Neural cell (in vitro differentiated cells): ENCODE data around the gene KLHL6. TPM values are rescaled to one million over a fixed set of nuclear protein-coding genes. Genes with fewer than 3 reads are reported as not detected.

Source experiments
- H2AFZ ChIP-seq: fragments of 200-600, 300-800 bp; sonication (generic), shearing (Covaris generic); 2 replicates; pipeline ENCODE4 v1.6.0; 2014; ENCODE audit warnings: low read depth, mild to moderate bottlenecking, antibody characterized with exemption, low read length, moderate library complexity
- H3F3A ChIP-seq: fragments of 200-600 bp; shearing (Covaris generic); 2 replicates; pipeline ENCODE4 v1.6.1; 2016; ENCODE audit warnings: mild to moderate bottlenecking, moderate library complexity, mixed read lengths, antibody characterized with exemption, low read length; ENCODE audit not compliant: insufficient read depth, poor library complexity, severe bottlenecking
- H3K27ac ChIP-seq: fragments of 200-600, 300-800 bp; sonication (generic), shearing (Covaris generic); 2 replicates; pipeline ENCODE4 v1.5.1; 2014; ENCODE audit warnings: mild to moderate bottlenecking, low read length, moderate library complexity
- H3K27me3 ChIP-seq: fragments of 300-800, 200-600 bp; sonication (generic), shearing (Covaris generic); 2 replicates; pipeline ENCODE4 v1.6.0; 2014; ENCODE audit warnings: mild to moderate bottlenecking, low read depth, low read length, moderate library complexity; ENCODE audit not compliant: insufficient read depth
- H3K36me3 ChIP-seq: fragments of 300-800, 200-600 bp; sonication (generic), shearing (Covaris generic); 2 replicates; pipeline ENCODE4 v1.5.1; 2014; ENCODE audit warnings: mild to moderate bottlenecking, antibody characterized with exemption, low read length, moderate library complexity; ENCODE audit not compliant: insufficient read depth
- H3K4me2 ChIP-seq: fragments of 300-800, 200-600 bp; sonication (generic), shearing (Covaris generic); 2 replicates; pipeline ENCODE4 v1.6.0; 2014; ENCODE audit warnings: mild to moderate bottlenecking, low read length
- H3K4me3 ChIP-seq: fragments of 300-800, 200-600 bp; sonication (generic), shearing (Covaris generic); 2 replicates; pipeline ENCODE4 v1.5.1; 2014; ENCODE audit warnings: mild to moderate bottlenecking, low read length, moderate library complexity
- H3K79me2 ChIP-seq: fragments of 200-600 bp; shearing (Covaris generic); replicated peaks from 2 replicates; pipeline ENCODE4 v1.6.0; 2014; ENCODE audit warnings: mild to moderate bottlenecking, low read length, moderate library complexity; ENCODE audit not compliant: insufficient read depth
- H3K9ac ChIP-seq: fragments of 300-800, 200-600 bp; sonication (generic), shearing (Covaris generic); 2 replicates; pipeline ENCODE4 v1.6.1; 2016; ENCODE audit warnings: mild to moderate bottlenecking, low read length, mixed read lengths
- H3K9me2 ChIP-seq: fragments of 200-600 bp; shearing (Covaris generic); 2 replicates; pipeline ENCODE4 v1.6.1; 2016; ENCODE audit warnings: mild to moderate bottlenecking, low read length, mixed read lengths; ENCODE audit not compliant: insufficient read depth
- H3K9me3 ChIP-seq: fragments of 200-600, 300-800 bp; sonication (generic), shearing (Covaris generic); 2 replicates; pipeline ENCODE4 v1.6.1; 2016; ENCODE audit warnings: mild to moderate bottlenecking, mixed run types, low read length, moderate library complexity, mixed read lengths
- H4K20me1 ChIP-seq: fragments of 200-600 bp; shearing (Covaris generic); 2 replicates; pipeline ENCODE4 v1.6.1; 2016; ENCODE audit warnings: mild to moderate bottlenecking, mixed run types; ENCODE audit not compliant: insufficient read depth
- EP300 ChIP-seq: fragments of 450-650 bp; conservative IDR thresholded peaks from 2 replicates; pipeline ENCODE4 v1.6.1; 2014; ENCODE audit warnings: antibody characterized with exemption, mild to moderate bottlenecking, moderate library complexity; ENCODE audit not compliant: poor library complexity, severe bottlenecking
- EZH2 ChIP-seq: fragments of 200-600, 300-800 bp; shearing (Covaris generic), sonication (generic); IDR thresholded peaks from 2 replicates; pipeline ENCODE4 v1.6.1; 2014; ENCODE audit warnings: antibody characterized with exemption, low read length, borderline replicate concordance, mild to moderate bottlenecking; ENCODE audit not compliant: insufficient read depth, poor library complexity, severe bottlenecking
- MXI1 ChIP-seq: fragments of 450-650 bp; conservative IDR thresholded peaks from 2 replicates; pipeline ENCODE4 v1.6.1; 2014; ENCODE audit warnings: antibody characterized with exemption, mild to moderate bottlenecking; ENCODE audit not compliant: poor library complexity, severe bottlenecking
- POLR2AphosphoS5 ChIP-seq: IDR thresholded peaks from 2 replicates; pipeline ENCODE4 v1.6.1; 2012
- RAD21 ChIP-seq: fragments of 450-650 bp; conservative IDR thresholded peaks from 2 replicates; pipeline ENCODE4 v1.6.1; 2014; ENCODE audit warnings: antibody characterized with exemption, mild to moderate bottlenecking, moderate library complexity
- REST ChIP-seq: IDR thresholded peaks from 2 replicates; pipeline ENCODE4 v1.6.1; 2012; ENCODE audit warnings: borderline replicate concordance
- SMC3 ChIP-seq: fragments of 450-650 bp; conservative IDR thresholded peaks from 2 replicates; pipeline ENCODE4 v1.6.1; 2014; ENCODE audit warnings: antibody characterized with exemption, mild to moderate bottlenecking, moderate library complexity; ENCODE audit not compliant: poor library complexity
- TAF1 ChIP-seq: IDR thresholded peaks from 2 replicates; pipeline ENCODE4 v1.6.1; 2012; ENCODE audit warnings: low read depth
- polyA plus RNA-seq: library from polyadenylated mRNA; depleted of rRNA; stranded (reverse); fragments of >200 nt; gene quantifications from 2 replicates; pipeline ENCODE4 v1.2.3, GENCODE V29; 2014
- TF ChIP-seq, protein P1 (sequence below): fragments of 450-650 bp; IDR thresholded peaks from 2 replicates; pipeline ENCODE4 v1.5.1; 2014; ENCODE audit warnings: antibody characterized with exemption, mild to moderate bottlenecking, moderate library complexity; ENCODE audit not compliant: poor library complexity, severe bottlenecking

KLHL6 gene
- polyA plus RNA-seq, 1 donor from 2014 or later, result not detected

DNA sequence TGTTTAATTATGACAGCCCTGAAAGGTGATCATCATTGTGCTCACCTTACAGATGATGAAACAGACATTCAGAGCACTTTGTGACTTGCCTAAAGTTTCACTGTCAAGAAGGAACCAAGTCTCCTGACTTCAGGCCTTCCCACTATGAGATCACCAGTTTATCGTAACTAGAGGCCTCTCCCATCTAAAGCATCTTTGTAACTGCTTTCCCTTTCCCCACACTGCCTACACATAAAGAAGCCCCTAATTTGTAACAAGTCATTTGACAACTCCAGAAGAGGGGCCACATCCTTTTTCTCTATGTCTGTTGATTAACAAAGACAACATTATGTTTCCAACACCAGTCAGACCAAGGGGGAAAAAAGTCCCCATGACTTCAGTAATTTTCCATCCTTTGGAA lies 1.1 kb downstream of the KLHL6 start:
- no peaks in the 10 kb centered on the region for H4K20me1 ChIP-seq
- no peak overlapping the region for H2AFZ ChIP-seq
- H3K79me2 ChIP-seq, result no peaks in the 10 kb centered on the region
- H3K4me2 ChIP-seq, result no peak overlapping the region
- H3F3A ChIP-seq, result no peaks in the 10 kb centered on the region
- H3K9me3 ChIP-seq, result no peaks in the 10 kb centered on the region
- no peaks in the 10 kb centered on the region for H3K27me3 ChIP-seq
- no peak overlapping the region for H3K9ac ChIP-seq
- no peak overlapping the region for H3K27ac ChIP-seq
- no peak overlapping the region for H3K4me3 ChIP-seq
- TF ChIP-seq MXI1 (no peak), TAF1 (no peak), EP300 (no peak), EZH2 (no peak), POLR2AphosphoS5 (no peak), RAD21 (no peak), REST (no peak)
- no peaks in the 10 kb centered on the region for H3K36me3 ChIP-seq
- no peaks in the 10 kb centered on the region for H3K9me2 ChIP-seq

GRCh38 chr3:183553334-183554026 lies 2.0 kb downstream of the KLHL6 start:
- TF ChIP-seq RAD21 (no peak), TAF1 (no peak), POLR2AphosphoS5 (no peak), MXI1 (no peak), EP300 (no peak), REST (no peak), EZH2 (no peak), SMC3 (no peak)
- TF ChIP-seq, protein P1, sequence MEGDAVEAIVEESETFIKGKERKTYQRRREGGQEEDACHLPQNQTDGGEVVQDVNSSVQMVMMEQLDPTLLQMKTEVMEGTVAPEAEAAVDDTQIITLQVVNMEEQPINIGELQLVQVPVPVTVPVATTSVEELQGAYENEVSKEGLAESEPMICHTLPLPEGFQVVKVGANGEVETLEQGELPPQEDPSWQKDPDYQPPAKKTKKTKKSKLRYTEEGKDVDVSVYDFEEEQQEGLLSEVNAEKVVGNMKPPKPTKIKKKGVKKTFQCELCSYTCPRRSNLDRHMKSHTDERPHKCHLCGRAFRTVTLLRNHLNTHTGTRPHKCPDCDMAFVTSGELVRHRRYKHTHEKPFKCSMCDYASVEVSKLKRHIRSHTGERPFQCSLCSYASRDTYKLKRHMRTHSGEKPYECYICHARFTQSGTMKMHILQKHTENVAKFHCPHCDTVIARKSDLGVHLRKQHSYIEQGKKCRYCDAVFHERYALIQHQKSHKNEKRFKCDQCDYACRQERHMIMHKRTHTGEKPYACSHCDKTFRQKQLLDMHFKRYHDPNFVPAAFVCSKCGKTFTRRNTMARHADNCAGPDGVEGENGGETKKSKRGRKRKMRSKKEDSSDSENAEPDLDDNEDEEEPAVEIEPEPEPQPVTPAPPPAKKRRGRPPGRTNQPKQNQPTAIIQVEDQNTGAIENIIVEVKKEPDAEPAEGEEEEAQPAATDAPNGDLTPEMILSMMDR, result no peak
- Histone ChIP-seq H3K4me3 (no peak overlapping the region), H3K4me2 (no peak overlapping the region), H4K20me1 (no peaks in the 10 kb centered on the region), H3K79me2 (no peaks in the 10 kb centered on the region), H3K27me3 (no peaks in the 10 kb centered on the region), H2AFZ (no peak overlapping the region), H3K27ac (no peak overlapping the region), H3K9me2 (no peaks in the 10 kb centered on the region), H3K9me3 (no peaks in the 10 kb centered on the region), H3K36me3 (no peaks in the 10 kb centered on the region), H3F3A (no peaks in the 10 kb centered on the region), H3K9ac (no peak overlapping the region)
